Panc1 (cell line): ENCODE results near the gene CDKAL1.

ENCODE experiments used
- POLR2AphosphoS5 ChIP-seq: IDR thresholded peaks from 2 replicates; pipeline ENCODE4 v1.6.1; 2012; ENCODE audit warnings: mild to moderate bottlenecking, low read depth, low read length, moderate library complexity
- SIN3A ChIP-seq: IDR thresholded peaks from 2 replicates; pipeline ENCODE4 v1.6.1; 2012; ENCODE audit warnings: low read depth, mild to moderate bottlenecking, low read length, moderate library complexity, borderline replicate concordance; ENCODE audit not compliant: insufficient read depth
- TF ChIP-seq, protein P1 (sequence below), 2 experiments: IDR thresholded peaks; 2 replicates each; pipeline ENCODE4 v1.6.1; 2011 to 2012; ENCODE audit warnings: low read depth in 2 of 2, control low read depth in 1 of 2, low read length in 1 of 2, mild to moderate bottlenecking in 1 of 2, moderate library complexity in 1 of 2; ENCODE audit not compliant: insufficient read depth in 1 of 2
- TF ChIP-seq, protein P2 (sequence below): fragments of 450-650 bp; IDR thresholded peaks from 2 replicates; pipeline ENCODE4 v1.5.1; 2017; ENCODE audit warnings: mild to moderate bottlenecking

DNA sequence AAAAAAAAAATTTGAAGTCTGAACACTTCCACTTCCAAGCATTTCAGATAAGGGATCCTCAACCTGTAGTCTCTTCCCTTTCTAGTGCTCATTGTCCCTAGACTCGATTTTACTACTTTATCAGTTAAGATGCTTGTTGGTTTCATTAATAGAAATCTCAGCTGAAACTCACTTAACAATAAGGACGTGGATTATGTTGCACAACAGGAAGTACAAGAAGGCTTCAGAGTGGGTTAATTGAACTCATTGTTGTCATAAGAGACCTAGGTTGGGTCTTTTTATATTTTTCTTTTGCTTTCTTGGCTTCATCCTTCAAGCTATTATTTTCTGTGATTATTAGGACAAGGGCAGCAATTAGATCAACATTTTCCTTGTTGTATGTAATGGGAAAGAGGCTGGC lies 175.2 kb downstream of the CDKAL1 start:
- TF ChIP-seq, protein P1, sequence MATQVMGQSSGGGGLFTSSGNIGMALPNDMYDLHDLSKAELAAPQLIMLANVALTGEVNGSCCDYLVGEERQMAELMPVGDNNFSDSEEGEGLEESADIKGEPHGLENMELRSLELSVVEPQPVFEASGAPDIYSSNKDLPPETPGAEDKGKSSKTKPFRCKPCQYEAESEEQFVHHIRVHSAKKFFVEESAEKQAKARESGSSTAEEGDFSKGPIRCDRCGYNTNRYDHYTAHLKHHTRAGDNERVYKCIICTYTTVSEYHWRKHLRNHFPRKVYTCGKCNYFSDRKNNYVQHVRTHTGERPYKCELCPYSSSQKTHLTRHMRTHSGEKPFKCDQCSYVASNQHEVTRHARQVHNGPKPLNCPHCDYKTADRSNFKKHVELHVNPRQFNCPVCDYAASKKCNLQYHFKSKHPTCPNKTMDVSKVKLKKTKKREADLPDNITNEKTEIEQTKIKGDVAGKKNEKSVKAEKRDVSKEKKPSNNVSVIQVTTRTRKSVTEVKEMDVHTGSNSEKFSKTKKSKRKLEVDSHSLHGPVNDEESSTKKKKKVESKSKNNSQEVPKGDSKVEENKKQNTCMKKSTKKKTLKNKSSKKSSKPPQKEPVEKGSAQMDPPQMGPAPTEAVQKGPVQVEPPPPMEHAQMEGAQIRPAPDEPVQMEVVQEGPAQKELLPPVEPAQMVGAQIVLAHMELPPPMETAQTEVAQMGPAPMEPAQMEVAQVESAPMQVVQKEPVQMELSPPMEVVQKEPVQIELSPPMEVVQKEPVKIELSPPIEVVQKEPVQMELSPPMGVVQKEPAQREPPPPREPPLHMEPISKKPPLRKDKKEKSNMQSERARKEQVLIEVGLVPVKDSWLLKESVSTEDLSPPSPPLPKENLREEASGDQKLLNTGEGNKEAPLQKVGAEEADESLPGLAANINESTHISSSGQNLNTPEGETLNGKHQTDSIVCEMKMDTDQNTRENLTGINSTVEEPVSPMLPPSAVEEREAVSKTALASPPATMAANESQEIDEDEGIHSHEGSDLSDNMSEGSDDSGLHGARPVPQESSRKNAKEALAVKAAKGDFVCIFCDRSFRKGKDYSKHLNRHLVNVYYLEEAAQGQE (IDR thresholded peaks at IDR 0.05; ENCODE audit: insufficient read depth in 1 of 2, low read depth in 2 of 2, low read length in 1 of 2) = no peak
- TF ChIP-seq, protein P2, sequence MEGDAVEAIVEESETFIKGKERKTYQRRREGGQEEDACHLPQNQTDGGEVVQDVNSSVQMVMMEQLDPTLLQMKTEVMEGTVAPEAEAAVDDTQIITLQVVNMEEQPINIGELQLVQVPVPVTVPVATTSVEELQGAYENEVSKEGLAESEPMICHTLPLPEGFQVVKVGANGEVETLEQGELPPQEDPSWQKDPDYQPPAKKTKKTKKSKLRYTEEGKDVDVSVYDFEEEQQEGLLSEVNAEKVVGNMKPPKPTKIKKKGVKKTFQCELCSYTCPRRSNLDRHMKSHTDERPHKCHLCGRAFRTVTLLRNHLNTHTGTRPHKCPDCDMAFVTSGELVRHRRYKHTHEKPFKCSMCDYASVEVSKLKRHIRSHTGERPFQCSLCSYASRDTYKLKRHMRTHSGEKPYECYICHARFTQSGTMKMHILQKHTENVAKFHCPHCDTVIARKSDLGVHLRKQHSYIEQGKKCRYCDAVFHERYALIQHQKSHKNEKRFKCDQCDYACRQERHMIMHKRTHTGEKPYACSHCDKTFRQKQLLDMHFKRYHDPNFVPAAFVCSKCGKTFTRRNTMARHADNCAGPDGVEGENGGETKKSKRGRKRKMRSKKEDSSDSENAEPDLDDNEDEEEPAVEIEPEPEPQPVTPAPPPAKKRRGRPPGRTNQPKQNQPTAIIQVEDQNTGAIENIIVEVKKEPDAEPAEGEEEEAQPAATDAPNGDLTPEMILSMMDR = no peak
- no peak for TF ChIP-seq POLR2AphosphoS5
- no peak for TF ChIP-seq SIN3A
